Activated naive CD8-positive, alpha-beta T cell treated with anti-CD3 and anti-CD28 coated beads for 36 hours (primary cell): ENCODE data around the gene CACNA1C. TPM values are rescaled to one million over a fixed set of nuclear protein-coding genes. Genes with fewer than 3 reads are reported as not detected.

Experiments used
- total RNA-seq, 2 experiments: library from RNA; stranded (reverse); gene quantifications; one replicate each; pipeline ENCODE4 v1.2.3, GENCODE V29; 2021

The CACNA1C gene
- total RNA-seq, 2 experiments from 2014 or later, result 0.02 to 0.14 TPM

Other genes starting within 250 kb of the CACNA1C start
- gene LRTM2, start 232.4 kb upstream of the CACNA1C start, total RNA-seq, result not detected
- 1 to 10 TPM; 3.8 to 4.0 TPM for gene CACNA2D4, start 134.3 kb upstream of the CACNA1C start, total RNA-seq
- gene DCP1B, start 48.5 kb upstream of the CACNA1C start, total RNA-seq, result 10 to 100 TPM; 12.4 to 12.8 TPM